ENCODE data around the gene LIMS3.
"Not testable (repeated sequence)": the region's sequence is repeated elsewhere in the genome, so short reads cannot be mapped to it uniquely, and the experiment has no call there.

LIMS3 gene

GRCh38 chr2:109927803-109928202 lies 29.3 kb downstream of the LIMS3 start:
- DNase-seq, result not testable (repeated sequence)

GRCh38 chr2:109929222-109929621 lies 30.7 kb downstream of the LIMS3 start:
- DNase-seq, result not testable (repeated sequence)

GRCh38 chr2:109936534-109936933 lies 38.0 kb downstream of the LIMS3 start:
- DNase-seq, result not testable (repeated sequence)

- not testable (repeated sequence) for DNase-seq
These were observed 46.9 kb downstream of the LIMS3 start for GRCh38 chr2:109945362-109945761.

- not testable (repeated sequence) for DNase-seq
These were observed 48.9 kb downstream of the LIMS3 start for GRCh38 chr2:109947262-109947958.

- not testable (repeated sequence) for DNase-seq
These were observed 49.6 kb downstream of the LIMS3 start for GRCh38 chr2:109947959-109948520.

GRCh38 chr2:109950146-109950843 lies 51.8 kb downstream of the LIMS3 start:
- not testable (repeated sequence) for DNase-seq

- DNase-seq, result not testable (repeated sequence)
These were observed 65.5 kb downstream of the LIMS3 start for GRCh38 chr2:109963942-109964341.

GRCh38 chr2:109965482-109965881 lies 67.0 kb downstream of the LIMS3 start:
- DNase-seq, result not testable (repeated sequence)

GRCh38 chr2:109966107-109966736 lies 67.7 kb downstream of the LIMS3 start:
- not testable (repeated sequence) for DNase-seq

- not testable (repeated sequence) for DNase-seq
These were observed 68.4 kb downstream of the LIMS3 start for GRCh38 chr2:109966858-109967257.

- DNase-seq, result not testable (repeated sequence)
These were observed 71.4 kb downstream of the LIMS3 start for GRCh38 chr2:109969864-109970263.

GRCh38 chr2:109971710-109972109 lies 73.2 kb downstream of the LIMS3 start:
- DNase-seq, result not testable (repeated sequence)
